Measurements from ENCODE around the gene CCDC107. TPM values are rescaled to one million over a fixed set of nuclear protein-coding genes. Genes with fewer than 3 reads are reported as not detected.

The CCDC107 gene
- total and polyA plus RNA-seq, 9 of the 15 experiments (the other 6 are each of a cell fraction or from before 2014, with no cell fraction given) = 0.35 to 11.3 (median 6.9) TPM; not detected in 1

DNA sequence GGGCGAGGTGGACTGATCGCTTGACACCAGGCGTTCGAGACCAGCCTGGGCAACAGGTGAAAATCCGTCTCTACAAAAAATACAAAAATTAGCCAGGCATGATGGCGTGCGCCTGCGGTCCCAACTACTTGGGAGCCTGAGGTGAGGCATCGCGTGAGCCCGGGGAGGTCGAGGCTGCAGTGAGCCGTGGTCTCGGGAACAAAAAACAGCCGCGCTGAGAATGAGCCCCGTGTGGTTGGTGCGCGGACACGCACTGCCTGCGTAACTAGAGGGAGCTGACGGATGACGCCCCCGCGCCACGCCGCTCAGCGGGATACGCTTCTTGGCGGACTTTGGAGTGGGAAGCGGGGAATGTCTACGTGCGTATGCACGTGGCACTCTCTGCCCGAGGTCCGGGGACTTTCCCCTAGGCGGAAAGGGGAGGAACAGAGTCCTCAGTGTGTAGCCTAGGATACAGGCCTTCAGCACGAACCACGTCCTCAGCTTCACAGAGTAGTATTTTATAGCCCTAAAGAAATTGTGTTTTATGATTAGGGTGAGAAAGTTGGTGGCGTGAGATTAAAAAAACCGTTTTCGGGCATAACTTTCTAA lies 451 bp upstream of the CCDC107 start, which contains the start of gene RMRP (continued):
- TF ChIP-seq NFATC3 (IDR thresholded peaks at IDR 0.05) = no peak
- TF ChIP-seq ZNF77 (CRISPR knock-in tag; IDR thresholded peaks at IDR 0.05) = no peak
- no peak for TF ChIP-seq JUNB (CRISPR knock-in tag; conservative IDR thresholded peaks at IDR 0.05)
- TF ChIP-seq, protein P1, sequence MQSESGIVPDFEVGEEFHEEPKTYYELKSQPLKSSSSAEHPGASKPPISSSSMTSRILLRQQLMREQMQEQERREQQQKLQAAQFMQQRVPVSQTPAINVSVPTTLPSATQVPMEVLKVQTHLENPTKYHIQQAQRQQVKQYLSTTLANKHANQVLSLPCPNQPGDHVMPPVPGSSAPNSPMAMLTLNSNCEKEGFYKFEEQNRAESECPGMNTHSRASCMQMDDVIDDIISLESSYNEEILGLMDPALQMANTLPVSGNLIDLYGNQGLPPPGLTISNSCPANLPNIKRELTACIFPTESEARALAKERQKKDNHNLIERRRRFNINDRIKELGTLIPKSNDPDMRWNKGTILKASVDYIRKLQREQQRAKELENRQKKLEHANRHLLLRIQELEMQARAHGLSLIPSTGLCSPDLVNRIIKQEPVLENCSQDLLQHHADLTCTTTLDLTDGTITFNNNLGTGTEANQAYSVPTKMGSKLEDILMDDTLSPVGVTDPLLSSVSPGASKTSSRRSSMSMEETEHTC (IDR thresholded peaks at IDR 0.05) = 0 out of 2 replicates have a peak, but pooled peaks have one; percentile 25

DNA sequence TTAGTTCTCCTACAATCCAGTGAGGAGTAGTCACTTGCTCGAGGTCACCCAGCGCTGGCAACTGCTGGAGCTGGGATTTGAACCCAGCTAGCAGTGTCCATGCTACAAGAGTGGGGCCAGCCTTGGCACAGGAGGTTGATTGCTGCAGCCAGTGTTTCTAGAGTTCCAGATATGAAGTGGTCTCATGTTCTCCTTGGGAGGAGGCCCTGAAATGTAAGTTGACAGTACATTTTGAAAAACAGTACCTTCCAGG lies 802 bp downstream of the CCDC107 start:
- peaks cover 14 to 31% of the 10 kb centered on the region in 2 experiments for H3K4me1 ChIP-seq (replicated peaks in 1 of 2; ENCODE audit: control insufficient read depth in 2 of 2, insufficient read depth in 2 of 2, low read length in 2 of 2)
- TF ChIP-seq ARID1B (IDR thresholded peaks at IDR 0.05) = no peak
- no peak for TF ChIP-seq ZNF551 (CRISPR knock-in tag; IDR thresholded peaks at IDR 0.05)
- TF ChIP-seq, protein P2, sequence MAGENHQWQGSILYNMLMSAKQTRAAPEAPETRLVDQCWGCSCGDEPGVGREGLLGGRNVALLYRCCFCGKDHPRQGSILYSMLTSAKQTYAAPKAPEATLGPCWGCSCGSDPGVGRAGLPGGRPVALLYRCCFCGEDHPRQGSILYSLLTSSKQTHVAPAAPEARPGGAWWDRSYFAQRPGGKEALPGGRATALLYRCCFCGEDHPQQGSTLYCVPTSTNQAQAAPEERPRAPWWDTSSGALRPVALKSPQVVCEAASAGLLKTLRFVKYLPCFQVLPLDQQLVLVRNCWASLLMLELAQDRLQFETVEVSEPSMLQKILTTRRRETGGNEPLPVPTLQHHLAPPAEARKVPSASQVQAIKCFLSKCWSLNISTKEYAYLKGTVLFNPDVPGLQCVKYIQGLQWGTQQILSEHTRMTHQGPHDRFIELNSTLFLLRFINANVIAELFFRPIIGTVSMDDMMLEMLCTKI (IDR thresholded peaks at IDR 0.05; ENCODE audit: partially characterized antibody) = no peak
- TF ChIP-seq, protein P3, sequence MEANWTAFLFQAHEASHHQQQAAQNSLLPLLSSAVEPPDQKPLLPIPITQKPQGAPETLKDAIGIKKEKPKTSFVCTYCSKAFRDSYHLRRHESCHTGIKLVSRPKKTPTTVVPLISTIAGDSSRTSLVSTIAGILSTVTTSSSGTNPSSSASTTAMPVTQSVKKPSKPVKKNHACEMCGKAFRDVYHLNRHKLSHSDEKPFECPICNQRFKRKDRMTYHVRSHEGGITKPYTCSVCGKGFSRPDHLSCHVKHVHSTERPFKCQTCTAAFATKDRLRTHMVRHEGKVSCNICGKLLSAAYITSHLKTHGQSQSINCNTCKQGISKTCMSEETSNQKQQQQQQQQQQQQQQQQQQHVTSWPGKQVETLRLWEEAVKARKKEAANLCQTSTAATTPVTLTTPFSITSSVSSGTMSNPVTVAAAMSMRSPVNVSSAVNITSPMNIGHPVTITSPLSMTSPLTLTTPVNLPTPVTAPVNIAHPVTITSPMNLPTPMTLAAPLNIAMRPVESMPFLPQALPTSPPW (CRISPR knock-in tag; IDR thresholded peaks at IDR 0.05) = no peak
- TF ChIP-seq, protein P4, sequence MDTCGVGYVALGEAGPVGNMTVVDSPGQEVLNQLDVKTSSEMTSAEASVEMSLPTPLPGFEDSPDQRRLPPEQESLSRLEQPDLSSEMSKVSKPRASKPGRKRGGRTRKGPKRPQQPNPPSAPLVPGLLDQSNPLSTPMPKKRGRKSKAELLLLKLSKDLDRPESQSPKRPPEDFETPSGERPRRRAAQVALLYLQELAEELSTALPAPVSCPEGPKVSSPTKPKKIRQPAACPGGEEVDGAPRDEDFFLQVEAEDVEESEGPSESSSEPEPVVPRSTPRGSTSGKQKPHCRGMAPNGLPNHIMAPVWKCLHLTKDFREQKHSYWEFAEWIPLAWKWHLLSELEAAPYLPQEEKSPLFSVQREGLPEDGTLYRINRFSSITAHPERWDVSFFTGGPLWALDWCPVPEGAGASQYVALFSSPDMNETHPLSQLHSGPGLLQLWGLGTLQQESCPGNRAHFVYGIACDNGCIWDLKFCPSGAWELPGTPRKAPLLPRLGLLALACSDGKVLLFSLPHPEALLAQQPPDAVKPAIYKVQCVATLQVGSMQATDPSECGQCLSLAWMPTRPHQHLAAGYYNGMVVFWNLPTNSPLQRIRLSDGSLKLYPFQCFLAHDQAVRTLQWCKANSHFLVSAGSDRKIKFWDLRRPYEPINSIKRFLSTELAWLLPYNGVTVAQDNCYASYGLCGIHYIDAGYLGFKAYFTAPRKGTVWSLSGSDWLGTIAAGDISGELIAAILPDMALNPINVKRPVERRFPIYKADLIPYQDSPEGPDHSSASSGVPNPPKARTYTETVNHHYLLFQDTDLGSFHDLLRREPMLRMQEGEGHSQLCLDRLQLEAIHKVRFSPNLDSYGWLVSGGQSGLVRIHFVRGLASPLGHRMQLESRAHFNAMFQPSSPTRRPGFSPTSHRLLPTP (IDR thresholded peaks at IDR 0.05; ENCODE audit: borderline replicate concordance, extremely low read depth, insufficient read length) = peak; percentile 24
- TF ChIP-seq, protein P5, sequence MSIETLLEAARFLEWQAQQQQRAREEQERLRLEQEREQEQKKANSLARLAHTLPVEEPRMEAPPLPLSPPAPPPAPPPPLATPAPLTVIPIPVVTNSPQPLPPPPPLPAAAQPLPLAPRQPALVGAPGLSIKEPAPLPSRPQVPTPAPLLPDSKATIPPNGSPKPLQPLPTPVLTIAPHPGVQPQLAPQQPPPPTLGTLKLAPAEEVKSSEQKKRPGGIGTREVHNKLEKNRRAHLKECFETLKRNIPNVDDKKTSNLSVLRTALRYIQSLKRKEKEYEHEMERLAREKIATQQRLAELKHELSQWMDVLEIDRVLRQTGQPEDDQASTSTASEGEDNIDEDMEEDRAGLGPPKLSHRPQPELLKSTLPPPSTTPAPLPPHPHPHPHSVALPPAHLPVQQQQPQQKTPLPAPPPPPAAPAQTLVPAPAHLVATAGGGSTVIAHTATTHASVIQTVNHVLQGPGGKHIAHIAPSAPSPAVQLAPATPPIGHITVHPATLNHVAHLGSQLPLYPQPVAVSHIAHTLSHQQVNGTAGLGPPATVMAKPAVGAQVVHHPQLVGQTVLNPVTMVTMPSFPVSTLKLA (conservative IDR thresholded peaks at IDR 0.05) = no peak

More for the DNA sequence above, 802 bp downstream of the CCDC107 start:
- Histone ChIP-seq H3K36me3 (ENCODE audit: control insufficient read depth, insufficient read depth, low read length) (peaks cover 36% of the 10 kb centered on the region; the same call in 2 of the 3 replicates), H3K9ac (ENCODE audit: insufficient read depth in 1 of 2, low read depth in 2 of 2, low read length in 2 of 2) (peak overlapping the region; percentile 86 to 96), H3K27ac (ENCODE audit: extremely low read depth, low read depth, low read length) (peak overlapping the region; percentile 98), H2AFZ (ENCODE audit: low read depth, low read length) (peak overlapping the region; percentile 93; the same call in 1 of the 2 replicates), H3K9me3 (replicated peaks; ENCODE audit: control insufficient read depth, insufficient read depth, low read depth, low read length) (no peaks in the 10 kb centered on the region), H3K4me3 (peak overlapping the region; percentile 89), H3K4me2 (ENCODE audit: insufficient read depth, low read length) (peak overlapping the region; percentile 96), H3K27me3 (ENCODE audit: control insufficient read depth in 2 of 2, insufficient read depth in 2 of 2, low read length in 2 of 2) (no peaks in the 10 kb centered on the region), H3K79me2 (ENCODE audit: control insufficient read depth, insufficient read depth, low read length) (peaks cover 16% of the 10 kb centered on the region), H3K9me1 (ENCODE audit: control insufficient read depth, insufficient read depth, low read length) (no peaks in the 10 kb centered on the region), H4K20me1 (replicated peaks; ENCODE audit: control insufficient read depth, insufficient read depth, low read length) (no peaks in the 10 kb centered on the region)
- peak in 1 of 4 experiments; percentile 27 for DNase-seq (ENCODE audit: extremely low read depth in 1 of 4, low spot score in 3 of 4)
- no TSS peak for BruUV-seq (replicated peaks)
- FAIRE-seq = no peak
- ChIA-PET CTCF (ENCODE audit: low intra/inter-chr PET ratio) (no interaction called here), POLR2A (interaction anchor here (1.0 to 1.3 kb wide), 3 partner anchors 21 to 543 kb away, joined by 3 to 8 read pairs (median 5); partner anchors contain the start of gene ATOSB)
- 4% methylated on average over 2 of the region's 2 CpGs for WGBS (ENCODE audit: insufficient coverage, low coverage, missing lambda C conversion rate)
- in situ Hi-C loops (cut with MboI) (no loop called here), intact Hi-C loops (cut with micrococcal nuclease) (loop anchor here (5.0 kb wide), 1 partner anchor 38 kb away; no protein-coding TSS in a partner anchor)
- ATAC-seq = peak; percentile 1; the same call in 1 of the 3 replicates

Measured in K562 (cell line).